GM23338 (cell line): ENCODE measurements around the gene SSBP2. TPM values are rescaled to one million over a fixed set of nuclear protein-coding genes. Genes with fewer than 3 reads are reported as not detected.

ENCODE experiments used
- ATAC-seq: fragments of 200-7000 bp; cut with Tn5 transposase; 3 replicates; pipeline ENCODE4 v1.9.1; 2020
- DNase-seq: peaks from one replicate; pipeline ENCODE4 v3.0.0-alpha.2; 2015; ENCODE audit warnings: low spot score
- H2AFZ ChIP-seq: fragments of 200-600 bp; sonication (generic); 2 replicates; pipeline ENCODE4 v1.8.0; 2016; ENCODE audit warnings: antibody characterized with exemption, mild to moderate bottlenecking, moderate library complexity
- H3F3A ChIP-seq: fragments of 200-600 bp; sonication (generic); replicated peaks from 2 replicates; pipeline ENCODE4 v1.8.0; 2017; ENCODE audit warnings: antibody characterized with exemption, mixed run types, low read depth
- H3K27ac ChIP-seq: fragments of 200-600 bp; sonication (generic); 2 replicates; pipeline ENCODE4 v1.6.1; 2016; ENCODE audit warnings: low read depth
- H3K27me3 ChIP-seq: fragments of 200-600 bp; sonication (generic); 2 replicates; pipeline ENCODE4 v1.8.0; 2016; ENCODE audit warnings: mild to moderate bottlenecking, mixed run types, moderate library complexity; ENCODE audit not compliant: insufficient read depth
- H3K36me3 ChIP-seq: fragments of 200-600 bp; sonication (generic); 2 replicates; pipeline ENCODE4 v1.8.0; 2016; ENCODE audit warnings: mild to moderate bottlenecking; ENCODE audit not compliant: insufficient read depth
- H3K4me1 ChIP-seq: fragments of 200-600 bp; sonication (generic); 2 replicates; pipeline ENCODE4 v1.8.0; 2016; ENCODE audit warnings: mild to moderate bottlenecking, moderate library complexity; ENCODE audit not compliant: insufficient read depth
- H3K4me2 ChIP-seq: fragments of 200-600 bp; sonication (generic); 2 replicates; pipeline ENCODE4 v1.7.1; 2017; ENCODE audit warnings: mixed run types
- H3K4me3 ChIP-seq: fragments of 200-600 bp; sonication (generic); 2 replicates; pipeline ENCODE4 v1.6.1; 2016; ENCODE audit warnings: mixed run types
- H3K79me2 ChIP-seq: fragments of 200-600 bp; sonication (generic); replicated peaks from 2 replicates; pipeline ENCODE4 v1.8.0; 2017; ENCODE audit warnings: mild to moderate bottlenecking; ENCODE audit not compliant: insufficient read depth
- H3K9me2 ChIP-seq: fragments of 200-600 bp; sonication (generic); 2 replicates; pipeline ENCODE4 v1.8.0; 2017; ENCODE audit not compliant: insufficient read depth
- H4K20me1 ChIP-seq: fragments of 200-600 bp; sonication (generic); replicated peaks from 2 replicates; pipeline ENCODE4 v1.8.0; 2017; ENCODE audit warnings: mild to moderate bottlenecking; ENCODE audit not compliant: insufficient read depth
- H3K27ac Mint-ChIP-seq: 2 replicates; pipeline ENCODE4 v1.8.0; 2020; ENCODE audit warnings: inconsistent platforms, mild to moderate bottlenecking, moderate library complexity, mixed read lengths
- H3K27me3 Mint-ChIP-seq: 3 replicates; pipeline ENCODE4 v1.8.0; 2022; ENCODE audit warnings: low read depth, mild to moderate bottlenecking, moderate library complexity, mixed read lengths, inconsistent platforms; ENCODE audit not compliant: insufficient read depth, poor library complexity
- H3K36me3 Mint-ChIP-seq: 3 replicates; pipeline ENCODE4 v1.8.0; 2021; ENCODE audit warnings: low read depth, mild to moderate bottlenecking, inconsistent platforms, moderate library complexity, mixed read lengths
- H3K4me1 Mint-ChIP-seq: 3 replicates; pipeline ENCODE4 v1.8.0; 2020; ENCODE audit warnings: mild to moderate bottlenecking, inconsistent platforms, mixed read lengths
- H3K4me3 Mint-ChIP-seq: 3 replicates; pipeline ENCODE4 v1.8.0; 2021; ENCODE audit warnings: moderate library complexity, mild to moderate bottlenecking, inconsistent platforms, mixed read lengths
- H3K9me3 Mint-ChIP-seq: 3 replicates; pipeline ENCODE4 v1.8.0; 2020; ENCODE audit warnings: moderate library complexity, mild to moderate bottlenecking, inconsistent platforms, mixed read lengths
- CREB1 ChIP-seq: fragments of 250-450 bp; sonication (Bioruptor Pico); IDR thresholded peaks from 2 replicates; pipeline ENCODE4 v1.5.0; 2020; ENCODE audit warnings: low read depth, mild to moderate bottlenecking, moderate library complexity
- ETS1 ChIP-seq: IDR thresholded peaks from 2 replicates; pipeline ENCODE4 v1.6.1; 2016; ENCODE audit warnings: antibody characterized with exemption
- EZH2phosphoT487 ChIP-seq: fragments of 200-600 bp; sonication (generic); IDR thresholded peaks from one replicate; pipeline ENCODE4 v1.8.1; 2018; ENCODE audit warnings: antibody characterized with exemption; ENCODE audit not compliant: unreplicated experiment
- JUNB ChIP-seq: IDR thresholded peaks from one replicate; pipeline ENCODE4 v1.6.1; 2016; ENCODE audit warnings: antibody characterized with exemption; ENCODE audit not compliant: unreplicated experiment
- NANOG ChIP-seq: IDR thresholded peaks from 2 replicates; pipeline ENCODE4 v1.6.1; 2016; ENCODE audit warnings: antibody characterized with exemption, borderline replicate concordance
- STAT1 ChIP-seq: IDR thresholded peaks from one replicate; pipeline ENCODE4 v1.6.1; 2016; ENCODE audit warnings: antibody characterized with exemption; ENCODE audit not compliant: unreplicated experiment
- ZNF114 ChIP-seq: fragments of 250-450 bp; sonication (Bioruptor Pico); IDR thresholded peaks from 2 replicates; pipeline ENCODE4 v1.5.0; 2020; ENCODE audit warnings: mild to moderate bottlenecking, moderate library complexity
- ZNF462 ChIP-seq: fragments of 250-450 bp; sonication (Bioruptor Pico); IDR thresholded peaks from 2 replicates; pipeline ENCODE4 v1.5.0; 2020; ENCODE audit warnings: mild to moderate bottlenecking, moderate library complexity
- polyA plus RNA-seq: library from polyadenylated mRNA; unstranded; fragments of >200 nt; fragmentation: Nextera tagmentation; extraction: Ambion mirVana; gene quantifications from 2 replicates; pipeline ENCODE4 v1.2.1, GENCODE V29; 2016
- total RNA-seq: library from RNA; depleted of rRNA; stranded (reverse); fragments of >200 nt; shearing (Covaris generic); gene quantifications from 2 replicates; pipeline ENCODE4 v1.2.3, GENCODE V29; 2014

SSBP2 gene
- total and polyA plus RNA-seq, 2 experiments from 2014 or later: 21.5 to 24.7 TPM

- no peak for TF ChIP-seq ZNF462
- TF ChIP-seq JUNB: no peak
- TF ChIP-seq ETS1: no peak
- no peak for TF ChIP-seq ZNF114 (CRISPR knock-in tag)
- no peak for TF ChIP-seq STAT1
- no peak for TF ChIP-seq CREB1 (CRISPR knock-in tag)
- TF ChIP-seq NANOG: no peak
- TF ChIP-seq EZH2phosphoT487: no peak
Measured at GRCh38 chr5:81553567-81554212, 197.2 kb downstream of the SSBP2 start (continued).

- Histone ChIP-seq H3K4me2 (no peak overlapping the region), H3K4me1 (0 out of 2 replicates have a peak, but pooled peaks cover 6% of the 10 kb centered on the region), H3K79me2 (no peaks in the 10 kb centered on the region), H3K27ac (no peak overlapping the region), H4K20me1 (no peaks in the 10 kb centered on the region), H3F3A (no peaks in the 10 kb centered on the region), H3K36me3 (no peaks in the 10 kb centered on the region), H3K9me2 (no peaks in the 10 kb centered on the region), H3K27me3 (no peaks in the 10 kb centered on the region), H3K4me3 (no peak overlapping the region), H2AFZ (no peak overlapping the region)
- no peaks in the 10 kb centered on the region for H3K9me3 Mint-ChIP-seq
- no peak overlapping the region for H3K27ac Mint-ChIP-seq
- no peak overlapping the region for H3K4me3 Mint-ChIP-seq
- DNase-seq (no peak), ATAC-seq (no peak)
- H3K27me3 Mint-ChIP-seq: no peaks in the 10 kb centered on the region
- peaks cover 8% of the 10 kb centered on the region for H3K4me1 Mint-ChIP-seq
- H3K36me3 Mint-ChIP-seq: no peaks in the 10 kb centered on the region
- TF ChIP-seq JUNB (no peak), ZNF462 (no peak), ZNF114 (CRISPR knock-in tag) (no peak)
Measured at GRCh38 chr5:81552852-81553566, 197.9 kb downstream of the SSBP2 start.
